Adipocyte (in vitro differentiated cells): ENCODE results near the gene TMEM52.
"Not testable (repeated sequence)": the region's sequence is repeated elsewhere in the genome, so short reads cannot be mapped to it uniquely, and the experiment has no call there.

Experiments
- DNase-seq: peaks from one replicate; pipeline ENCODE4 v3.0.0-alpha.2; 2015; ENCODE audit warnings: low read depth
- H3K27me3 ChIP-seq: replicated peaks from 2 replicates; pipeline ENCODE4 v1.7.0; 2013; ENCODE audit warnings: mild to moderate bottlenecking, low read length, moderate library complexity; ENCODE audit not compliant: control insufficient read depth, insufficient read depth
- H3K36me3 ChIP-seq: 2 replicates; pipeline ENCODE4 v1.7.0; 2013; ENCODE audit warnings: low read length, mild to moderate bottlenecking, moderate library complexity; ENCODE audit not compliant: control insufficient read depth, insufficient read depth, severe bottlenecking
- H3K4me1 ChIP-seq: 2 replicates; pipeline ENCODE4 v1.7.0; 2013; ENCODE audit warnings: mild to moderate bottlenecking, low read length, moderate library complexity; ENCODE audit not compliant: control insufficient read depth, insufficient read depth
- H3K4me3 ChIP-seq: 2 replicates; pipeline ENCODE4 v1.7.0; 2013; ENCODE audit warnings: mild to moderate bottlenecking, low read length, moderate library complexity
- H3K9ac ChIP-seq: 2 replicates; pipeline ENCODE4 v1.7.0; 2013; ENCODE audit warnings: mild to moderate bottlenecking, low read length, moderate library complexity
- H3K9me3 ChIP-seq: 2 replicates; pipeline ENCODE4 v1.7.0; 2013; ENCODE audit warnings: mild to moderate bottlenecking, low read length, moderate library complexity; ENCODE audit not compliant: control insufficient read depth

TMEM52 gene

DNA sequence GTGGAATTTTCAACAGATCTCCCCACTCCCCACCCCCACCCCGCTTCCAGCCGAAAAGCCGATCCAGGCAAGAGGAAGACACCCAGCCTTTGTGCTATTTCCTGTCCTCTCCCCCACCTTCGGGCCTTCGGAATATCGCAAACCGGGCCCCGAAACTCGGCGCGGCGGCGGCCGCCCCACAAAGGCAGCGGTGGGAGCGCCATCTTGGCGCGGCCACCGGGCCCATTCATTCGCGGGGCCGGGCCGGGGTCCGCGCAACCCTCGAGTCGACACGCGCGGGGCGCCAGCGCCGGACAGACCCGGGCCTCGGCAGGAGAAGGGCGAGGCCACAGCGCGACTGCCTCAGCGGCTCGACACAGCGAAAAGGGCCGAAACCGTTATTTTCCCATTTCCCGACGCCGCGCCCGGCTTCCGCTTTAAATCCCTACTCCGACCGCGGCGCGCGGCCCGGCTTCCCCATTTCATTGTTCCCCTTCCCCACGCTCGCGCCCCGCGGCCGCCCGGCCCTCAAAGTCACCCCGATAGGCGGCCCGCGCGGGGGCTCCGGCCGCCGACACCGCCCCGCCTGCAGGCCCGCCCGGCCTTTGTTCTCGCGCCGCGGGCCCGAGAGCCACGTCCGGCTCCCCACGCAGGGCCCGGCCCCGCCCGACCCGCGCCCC, 29.1 kb downstream of the TMEM52 start:
- Histone ChIP-seq H3K9ac (peak overlapping the region; percentile 95), H3K27me3 (no peaks in the 10 kb centered on the region), H3K9me3 (no peaks in the 10 kb centered on the region), H3K36me3 (no peaks in the 10 kb centered on the region), H3K4me3 (peak overlapping the region; percentile 91), H3K4me1 (peaks cover 53% of the 10 kb centered on the region)
- DNase-seq, result peak; percentile 73

DNA sequence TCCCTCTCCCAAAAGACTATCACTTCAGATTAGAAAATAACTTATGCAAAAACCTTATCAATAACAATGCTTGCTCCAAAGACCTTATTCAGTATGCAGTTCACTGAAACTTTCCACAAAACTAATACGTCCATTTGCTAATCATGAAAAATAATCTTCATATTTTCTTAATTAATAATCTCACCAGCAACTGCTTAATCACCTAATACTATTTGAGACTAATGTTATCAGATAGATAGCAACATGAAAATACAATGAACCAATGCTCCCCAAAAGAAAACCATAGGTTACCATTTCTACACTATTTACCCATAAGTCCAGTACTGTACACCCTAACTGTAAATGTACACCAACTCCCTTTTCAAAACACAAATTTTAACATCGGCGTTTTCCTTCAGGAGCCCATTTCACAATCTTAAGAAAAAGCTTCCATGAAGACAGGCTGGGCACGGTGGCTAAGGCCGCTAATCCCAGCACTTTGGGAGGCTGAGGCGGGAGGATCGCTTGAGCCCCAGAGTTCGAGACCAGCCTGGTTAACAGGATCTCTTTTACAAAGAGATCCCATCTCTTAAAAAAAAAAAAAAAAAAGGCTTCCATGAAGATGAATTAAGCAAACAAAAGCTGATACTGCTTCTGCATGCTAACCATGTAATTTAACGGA, 29.9 kb downstream of the TMEM52 start:
- Histone ChIP-seq H3K36me3 (no peaks in the 10 kb centered on the region), H3K9ac (peak overlapping the region; percentile 95), H3K9me3 (no peaks in the 10 kb centered on the region), H3K27me3 (no peaks in the 10 kb centered on the region), H3K4me3 (peak overlapping the region; percentile 91), H3K4me1 (peaks cover 45% of the 10 kb centered on the region)
- peak; percentile 72 for DNase-seq

DNA sequence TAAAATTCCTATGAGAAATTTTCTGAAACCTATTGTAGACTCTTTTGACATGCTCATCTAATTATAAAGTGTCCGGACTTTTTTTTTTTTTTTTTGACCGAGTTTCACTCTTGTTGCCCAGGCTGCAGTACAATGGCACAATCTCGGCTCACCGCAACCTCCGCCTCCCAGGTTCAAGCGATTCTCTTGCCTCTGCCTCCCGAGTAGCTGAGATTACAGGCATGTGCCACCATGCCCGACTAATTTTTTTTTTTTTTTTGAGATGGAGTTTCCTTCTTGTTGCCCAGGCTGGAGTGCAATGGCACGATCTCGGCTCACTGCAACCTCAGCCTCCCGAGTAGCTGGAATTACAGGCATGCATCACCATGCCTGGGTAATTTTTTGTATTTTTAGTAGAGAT, 35.2 kb downstream of the TMEM52 start:
- not testable (repeated sequence) for H3K27me3 ChIP-seq, H3K9me3 ChIP-seq, H3K36me3 ChIP-seq, DNase-seq, H3K9ac ChIP-seq, H3K4me3 ChIP-seq
- peaks cover 59% of the 10 kb centered on the region for H3K4me1 ChIP-seq

DNA sequence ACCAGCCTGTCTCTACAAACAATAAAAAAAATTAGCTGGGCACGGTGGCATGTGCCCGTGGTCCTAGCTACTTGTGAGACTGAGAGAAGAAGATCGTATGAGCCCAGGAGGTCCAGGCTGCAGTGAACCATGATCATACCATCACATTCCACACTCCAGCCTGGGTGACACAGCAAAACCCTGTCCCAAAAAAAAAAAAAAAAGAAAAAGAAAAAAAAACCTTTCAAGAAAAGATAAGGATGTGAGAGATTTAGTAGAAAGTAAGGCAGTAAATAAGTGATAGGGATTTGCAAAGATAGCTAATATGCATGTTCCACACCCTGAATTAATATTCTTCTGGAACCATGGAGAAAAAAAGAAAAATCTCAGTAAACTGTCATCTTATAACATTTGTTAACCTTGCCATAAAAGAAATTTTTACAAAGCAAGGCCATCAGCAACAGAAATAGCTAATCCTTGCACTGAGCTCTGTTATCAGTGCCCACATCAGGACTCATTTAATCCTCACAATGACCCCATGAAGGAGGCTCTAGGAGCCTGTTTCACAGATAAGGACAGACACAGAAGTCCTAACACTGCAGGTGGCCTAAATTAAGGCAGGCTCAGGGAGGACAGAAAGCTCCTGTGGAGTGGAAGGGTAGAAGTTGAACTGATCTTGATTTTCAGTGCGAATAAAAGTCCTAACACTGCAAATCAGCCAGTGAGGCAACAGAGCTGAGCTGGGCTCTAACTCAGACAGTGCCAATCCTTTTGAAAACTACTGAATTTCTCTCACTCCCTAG, 35.8 kb downstream of the TMEM52 start:
- H3K9ac ChIP-seq, result peak overlapping the region; percentile 27
- H3K4me3 ChIP-seq, result no peak overlapping the region
- no peaks in the 10 kb centered on the region for H3K27me3 ChIP-seq
- H3K4me1 ChIP-seq, result peaks cover 53% of the 10 kb centered on the region
- H3K36me3 ChIP-seq, result no peaks in the 10 kb centered on the region
- no peaks in the 10 kb centered on the region for H3K9me3 ChIP-seq
- peak; percentile 48 for DNase-seq

DNA sequence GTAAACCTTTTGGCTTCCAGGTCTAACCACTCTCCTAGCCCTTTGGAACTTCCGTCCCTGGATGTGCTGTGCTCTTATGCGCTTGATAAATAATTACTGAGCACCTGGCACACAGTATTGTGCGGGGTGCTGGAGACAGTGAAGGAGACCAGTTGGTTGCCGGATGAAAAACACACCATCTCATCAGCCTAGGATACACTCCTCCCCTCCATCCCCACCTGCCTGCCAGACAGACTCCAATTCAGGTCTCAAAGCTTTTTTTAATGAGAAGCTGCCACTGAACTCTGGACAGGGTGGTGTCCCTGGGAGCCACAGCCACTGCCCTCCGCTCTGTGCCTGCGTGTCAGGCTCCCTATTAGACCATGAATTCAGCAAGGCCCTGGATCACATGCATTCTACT, 37.4 kb downstream of the TMEM52 start:
- H3K36me3 ChIP-seq, result peaks cover under 1% of the 10 kb centered on the region
- DNase-seq, result no peak
- no peaks in the 10 kb centered on the region for H3K27me3 ChIP-seq
- peaks cover 39% of the 10 kb centered on the region for H3K4me1 ChIP-seq
- no peaks in the 10 kb centered on the region for H3K9me3 ChIP-seq
- no peak overlapping the region for H3K9ac ChIP-seq
- H3K4me3 ChIP-seq, result no peak overlapping the region

DNA sequence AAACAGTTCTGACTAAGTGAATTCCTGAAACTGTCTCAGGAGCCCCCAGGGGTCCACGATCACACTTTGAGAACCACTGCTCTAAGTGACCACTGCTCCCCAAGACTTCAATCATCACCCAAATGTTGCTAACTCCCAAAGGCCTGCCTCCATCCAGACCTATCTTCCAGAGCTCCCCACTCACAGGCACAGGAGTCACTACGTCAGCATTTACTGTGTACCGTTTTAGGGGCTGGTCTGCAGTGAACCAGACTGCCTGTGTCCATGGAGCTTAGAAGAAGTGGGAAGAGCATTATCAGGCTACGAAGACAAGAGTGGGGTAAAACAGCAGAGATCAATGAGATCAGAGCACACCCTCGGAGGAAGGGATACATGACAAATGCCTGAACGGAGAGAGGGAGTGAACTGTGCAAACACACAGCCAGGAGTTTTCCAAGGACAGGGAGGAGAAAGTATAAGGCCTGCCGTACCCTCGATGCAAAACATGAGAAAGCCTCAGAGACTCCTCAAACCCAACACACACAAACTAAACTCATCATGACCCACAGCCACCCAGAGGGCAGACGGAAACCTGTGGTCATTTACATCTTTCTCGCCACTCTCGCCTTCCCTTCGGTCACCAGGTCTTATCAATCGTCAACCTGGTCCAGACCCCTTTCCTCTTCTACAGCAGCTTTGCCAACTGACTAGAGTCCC, 38.3 kb downstream of the TMEM52 start:
- Histone ChIP-seq H3K4me3 (no peak overlapping the region), H3K9ac (no peak overlapping the region), H3K4me1 (peaks cover 41% of the 10 kb centered on the region), H3K36me3 (peaks cover 10% of the 10 kb centered on the region), H3K9me3 (no peaks in the 10 kb centered on the region), H3K27me3 (no peaks in the 10 kb centered on the region)
- no peak for DNase-seq

DNA sequence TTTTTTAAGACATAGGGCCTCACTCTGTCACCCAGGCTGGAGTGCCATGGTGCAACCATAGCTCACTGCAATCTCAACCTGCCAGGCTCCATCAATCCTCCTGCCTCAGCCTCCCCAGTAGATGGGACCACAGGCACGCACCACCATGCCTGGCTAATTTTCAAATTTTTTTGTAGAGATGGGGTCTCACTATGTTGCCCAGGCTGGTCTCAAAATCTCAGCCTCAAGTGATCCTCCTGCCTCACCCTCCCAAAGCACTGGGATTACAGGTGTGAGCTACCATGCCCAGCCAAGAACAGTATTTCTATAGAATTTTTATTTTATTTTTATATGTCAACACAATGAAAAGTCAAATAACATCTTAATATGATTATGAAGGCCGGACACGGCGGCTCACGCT, 39.1 kb downstream of the TMEM52 start:
- no peak overlapping the region for H3K4me3 ChIP-seq
- peaks cover 16% of the 10 kb centered on the region for H3K36me3 ChIP-seq
- DNase-seq, result no peak
- H3K9me3 ChIP-seq, result no peaks in the 10 kb centered on the region
- no peak overlapping the region for H3K9ac ChIP-seq
- peaks cover 42% of the 10 kb centered on the region for H3K4me1 ChIP-seq
- no peaks in the 10 kb centered on the region for H3K27me3 ChIP-seq

DNA sequence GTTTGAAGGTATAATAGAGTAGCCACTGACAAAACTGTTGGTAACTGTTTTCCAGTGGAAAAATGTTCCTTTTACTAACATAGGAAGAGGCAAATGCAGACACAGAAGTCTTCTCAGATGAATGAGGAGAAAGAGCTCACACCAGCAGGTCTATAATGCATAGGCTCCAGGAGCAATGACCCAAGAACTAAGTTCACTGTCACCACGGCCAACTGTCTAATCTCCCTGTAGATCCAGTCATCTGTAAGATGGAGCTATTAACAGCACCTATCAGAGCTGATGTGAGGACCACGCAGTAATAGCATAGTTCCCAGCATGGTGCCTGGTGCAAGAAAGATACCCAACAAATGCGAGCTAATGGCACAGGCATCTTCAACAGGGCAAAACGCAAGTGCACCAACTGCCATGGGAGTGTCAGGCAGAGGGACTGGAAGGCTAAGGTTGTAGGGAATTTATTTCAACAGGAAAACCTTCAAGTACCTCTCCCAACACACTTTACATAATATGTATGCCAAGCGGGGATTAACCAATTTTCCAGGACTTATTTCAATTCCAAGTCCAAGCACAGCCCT, 41.1 kb downstream of the TMEM52 start:
- Histone ChIP-seq H3K27me3 (no peaks in the 10 kb centered on the region), H3K9ac (no peak overlapping the region), H3K4me1 (peaks cover 45% of the 10 kb centered on the region), H3K4me3 (no peak overlapping the region), H3K9me3 (no peaks in the 10 kb centered on the region), H3K36me3 (peaks cover 16% of the 10 kb centered on the region)
- DNase-seq, result no peak

DNA sequence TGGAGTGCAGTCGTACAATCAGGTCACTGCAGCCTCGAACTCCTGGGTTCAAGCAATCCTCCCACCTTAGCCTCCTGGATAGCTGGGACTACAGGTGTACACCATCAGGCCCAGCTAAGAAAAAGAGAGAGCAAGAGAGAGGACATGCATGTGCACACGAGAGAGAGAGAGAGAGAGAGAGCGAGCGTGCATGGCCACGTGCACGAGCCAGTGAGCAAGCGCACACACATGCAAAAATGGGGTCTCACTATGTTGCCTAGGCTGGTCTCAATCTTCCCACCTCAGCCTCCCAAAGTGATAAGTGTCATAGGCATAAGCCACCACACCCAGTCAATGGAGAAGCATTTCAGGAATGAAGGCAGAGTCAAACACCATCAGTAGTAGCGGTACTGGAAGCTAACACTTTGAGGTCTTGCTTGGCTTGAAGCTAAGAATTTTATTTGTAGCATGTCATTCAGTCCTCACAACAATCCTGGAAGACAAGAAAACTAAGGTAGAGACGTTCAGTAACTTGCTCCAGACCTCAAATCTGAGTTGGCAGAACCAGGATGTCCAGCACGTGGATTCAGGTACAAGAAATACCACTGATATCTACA, 42.6 kb downstream of the TMEM52 start:
- Histone ChIP-seq H3K9me3 (no peaks in the 10 kb centered on the region), H3K4me1 (peaks cover 37% of the 10 kb centered on the region), H3K4me3 (no peak overlapping the region), H3K9ac (no peak overlapping the region), H3K36me3 (peaks cover 16% of the 10 kb centered on the region), H3K27me3 (no peaks in the 10 kb centered on the region)
- no peak for DNase-seq

DNA sequence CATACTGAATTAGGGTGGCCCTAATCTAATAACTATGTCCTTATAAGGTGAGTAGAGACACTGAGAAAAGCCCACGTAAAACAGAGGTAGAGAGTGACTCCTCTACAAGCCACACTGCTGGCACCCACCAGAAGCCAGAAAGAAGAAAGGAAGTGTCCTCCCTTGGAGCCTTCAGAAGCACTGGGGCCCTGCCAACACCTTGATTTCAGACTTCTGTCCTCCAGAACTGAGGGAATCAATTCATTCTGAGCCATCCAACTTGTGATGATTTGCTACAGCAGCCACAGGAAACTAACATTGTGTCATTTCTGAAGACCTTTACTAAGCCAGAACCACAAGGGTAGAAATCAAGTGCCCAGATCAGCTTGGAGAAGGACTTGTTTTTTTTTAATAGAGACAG, 43.1 kb downstream of the TMEM52 start:
- peaks cover 16% of the 10 kb centered on the region for H3K36me3 ChIP-seq

More for the DNA sequence above, 43.1 kb downstream of the TMEM52 start:
- no peaks in the 10 kb centered on the region for H3K9me3 ChIP-seq
- no peak overlapping the region for H3K9ac ChIP-seq
- no peak overlapping the region for H3K4me3 ChIP-seq
- peaks cover 33% of the 10 kb centered on the region for H3K4me1 ChIP-seq
- H3K27me3 ChIP-seq, result no peaks in the 10 kb centered on the region
- DNase-seq, result no peak
